Activated CD8-positive, alpha-beta T cell treated with anti-CD3 and anti-CD28 coated beads for 36 hours (primary cell): ENCODE measurements around the gene KIAA0930. TPM values are rescaled to one million over a fixed set of nuclear protein-coding genes. Genes with fewer than 3 reads are reported as not detected.
A peak's percentile ranks its signal among the peaks of the same experiment; 100 is the strongest.

Experiments used
- ATAC-seq: fragments of 200-7000 bp; cut with Tn5 transposase; one replicate; pipeline ENCODE4 v1.10.0; 2021; ENCODE audit warnings: mild to moderate bottlenecking, moderate library complexity
- CTCF ChIA-PET: fragments of 350-600 bp; sonication (Branson Sonifier 250); formaldehyde crosslinking; loops from one replicate; lab custom pipeline; 2021; ENCODE audit warnings: antibody characterized with exemption; lab: Charles Lee
- POLR2A ChIA-PET: fragments of 350-600 bp; sonication (Branson Sonifier 250); formaldehyde crosslinking; loops from one replicate; lab custom pipeline; 2021; ENCODE audit warnings: antibody characterized with exemption; lab: Charles Lee
- DNase-seq: peaks from one replicate; pipeline ENCODE4 v3.0.0-alpha.2; 2020
- H3K27ac Mint-ChIP-seq: one replicate; pipeline ENCODE4 v1.8.0; 2021; ENCODE audit warnings: mild to moderate bottlenecking, mixed read lengths
- H3K27me3 Mint-ChIP-seq: one replicate; pipeline ENCODE4 v1.8.0; 2021; ENCODE audit warnings: mixed read lengths
- H3K36me3 Mint-ChIP-seq: one replicate; pipeline ENCODE4 v1.8.0; 2021; ENCODE audit warnings: low read depth, mixed read lengths
- H3K4me1 Mint-ChIP-seq: one replicate; pipeline ENCODE4 v1.8.0; 2021; ENCODE audit warnings: low read depth, mixed read lengths
- H3K4me3 Mint-ChIP-seq: one replicate; pipeline ENCODE4 v1.8.0; 2021; ENCODE audit warnings: mild to moderate bottlenecking, moderate library complexity, mixed read lengths
- H3K9me3 Mint-ChIP-seq: one replicate; pipeline ENCODE4 v1.8.0; 2021; ENCODE audit warnings: mixed read lengths
- CTCF ChIP-seq: fragments of 200-600 bp; IDR thresholded peaks from one replicate; pipeline ENCODE4 v1.8.0; 2022; ENCODE audit warnings: antibody characterized with exemption, mild to moderate bottlenecking
- intact Hi-C: fragments of 100-400 bp; cut with micrococcal nuclease; formaldehyde crosslinking; loops from one replicate; pipeline ENCODE4 v1.10.0; 2022
- total RNA-seq, 2 experiments: library from RNA; stranded (reverse); gene quantifications; one replicate each; pipeline ENCODE4 v1.2.3, GENCODE V29; 2021

The KIAA0930 gene
- total RNA-seq, 2 experiments from 2014 or later, result 38.4 to 40.4 TPM

GRCh38 chr22:45248832-45249561 lies 8.3 kb upstream of the KIAA0930 start:
- Mint-ChIP-seq H3K27me3 (no peaks in the 10 kb centered on the region), H3K4me1 (peaks cover 28% of the 10 kb centered on the region), H3K36me3 (no peaks in the 10 kb centered on the region), H3K9me3 (no peaks in the 10 kb centered on the region), H3K27ac (no peak overlapping the region), H3K4me3 (no peak overlapping the region)
- ChIA-PET CTCF (no interaction called here), POLR2A (interaction anchor here (0.7 kb wide), 1 partner anchor 135 kb away, joined by 3 read pairs; no protein-coding TSS in a partner anchor)
- intact Hi-C loops, result no loop called here
- no peak for ATAC-seq
- no peak for TF ChIP-seq CTCF
- DNase-seq, result no peak

- peak overlapping the region; percentile 11 for H3K4me3 Mint-ChIP-seq
- peak overlapping the region; percentile 85 for H3K27ac Mint-ChIP-seq
- H3K4me1 Mint-ChIP-seq, result peaks cover 25% of the 10 kb centered on the region
- ChIA-PET CTCF (interaction anchor here (1.2 to 1.6 kb wide), 2 partner anchors 37 to 145 kb away, joined by 4 to 7 read pairs; no protein-coding TSS in a partner anchor), POLR2A (no interaction called here)
- no peaks in the 10 kb centered on the region for H3K36me3 Mint-ChIP-seq
- TF ChIP-seq CTCF, result no peak
- ATAC-seq (peak; percentile 21), DNase-seq (no peak)
- H3K27me3 Mint-ChIP-seq, result no peaks in the 10 kb centered on the region
- no peaks in the 10 kb centered on the region for H3K9me3 Mint-ChIP-seq
- intact Hi-C loops, result no loop called here
These were observed 5.6 kb upstream of the KIAA0930 start for GRCh38 chr22:45246060-45246985.

GRCh38 chr22:45244916-45245315 lies 4.2 kb upstream of the KIAA0930 start:
- CTCF ChIA-PET, result no interaction called here
- intact Hi-C loops, result no loop called here

GRCh38 chr22:45242778-45243191 lies 2.1 kb upstream of the KIAA0930 start:
- ATAC-seq (no peak), DNase-seq (no peak)
- POLR2A ChIA-PET, result no interaction called here
- H3K27ac Mint-ChIP-seq, result no peak overlapping the region
- no peaks in the 10 kb centered on the region for H3K9me3 Mint-ChIP-seq
- H3K36me3 Mint-ChIP-seq, result peaks cover 2% of the 10 kb centered on the region
- H3K4me1 Mint-ChIP-seq, result peaks cover 33% of the 10 kb centered on the region
- TF ChIP-seq CTCF, result peak; percentile 14
- H3K4me3 Mint-ChIP-seq, result no peak overlapping the region
- intact Hi-C loops, result no loop called here
- CTCF ChIA-PET, result no interaction called here
- no peaks in the 10 kb centered on the region for H3K27me3 Mint-ChIP-seq

More at GRCh38 chr22:45244916-45245315, 4.2 kb upstream of the KIAA0930 start:
- H3K27ac Mint-ChIP-seq, result no peak overlapping the region
- POLR2A ChIA-PET, result interaction anchor here (0.6 kb wide), 1 partner anchor 161 kb away, joined by 3 read pairs; no protein-coding TSS in a partner anchor
- no peaks in the 10 kb centered on the region for H3K9me3 Mint-ChIP-seq
- ATAC-seq (no peak), DNase-seq (no peak)
- H3K4me1 Mint-ChIP-seq, result peaks cover 29% of the 10 kb centered on the region
- H3K27me3 Mint-ChIP-seq, result no peaks in the 10 kb centered on the region
- no peaks in the 10 kb centered on the region for H3K36me3 Mint-ChIP-seq
- H3K4me3 Mint-ChIP-seq, result no peak overlapping the region
- TF ChIP-seq CTCF, result no peak
